Measurements from ENCODE around the gene XRCC4. TPM values are rescaled to one million over a fixed set of nuclear protein-coding genes. Genes with fewer than 3 reads are reported as not detected.
"Not testable (repeated sequence)": the region's sequence is repeated elsewhere in the genome, so short reads cannot be mapped to it uniquely, and the experiment has no call there.

The XRCC4 gene
- total RNA-seq, 2 donors from 2014 or later: 2.9 to 3.4 TPM

- peaks cover 2% of the 10 kb centered on the region for H3K4me1 Mint-ChIP-seq
- no peak for DNase-seq
- no peak for ATAC-seq
- H3K27me3 Mint-ChIP-seq: no peaks in the 10 kb centered on the region
- H3K4me3 Mint-ChIP-seq: no peak overlapping the region
- H3K27ac Mint-ChIP-seq: no peak overlapping the region
- peaks cover 2% of the 10 kb centered on the region for H3K36me3 Mint-ChIP-seq (ENCODE audit: low read depth)
- H3K9me3 ChIP-seq (ENCODE audit: control insufficient read depth, low read length, poor library complexity, severe bottlenecking): no peaks in the 10 kb centered on the region
Observed at GRCh38 chr5:83246071-83246470, 168.7 kb downstream of the XRCC4 start.

DNA sequence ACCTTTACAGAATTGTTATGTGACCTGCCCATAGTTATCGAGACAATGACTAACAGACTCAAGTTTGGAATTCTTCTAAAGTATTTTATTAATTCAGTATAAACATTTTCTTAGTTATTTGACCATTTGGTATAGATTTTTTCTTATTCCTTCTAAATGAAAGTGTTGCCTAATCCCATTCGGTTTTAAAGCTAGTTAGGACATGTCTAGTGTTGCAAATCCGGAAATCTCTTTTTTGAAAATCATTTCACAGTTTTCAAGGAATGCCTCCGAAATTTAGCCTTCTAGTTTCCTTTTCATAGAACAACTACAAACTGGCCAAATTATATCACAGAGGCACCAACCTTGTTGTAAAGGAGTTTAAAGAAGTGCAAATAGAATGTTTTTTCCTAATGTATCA lies 171.8 kb downstream of the XRCC4 start:
- no peaks in the 10 kb centered on the region for H3K9me3 ChIP-seq (ENCODE audit: control insufficient read depth, low read length, poor library complexity, severe bottlenecking)
- Mint-ChIP-seq H3K27me3 (no peaks in the 10 kb centered on the region), H3K27ac (no peak overlapping the region), H3K36me3 (ENCODE audit: low read depth) (no peaks in the 10 kb centered on the region), H3K4me1 (peaks cover under 1% of the 10 kb centered on the region), H3K4me3 (no peak overlapping the region)
- DNase-seq: no peak
- no peak for ATAC-seq

DNA sequence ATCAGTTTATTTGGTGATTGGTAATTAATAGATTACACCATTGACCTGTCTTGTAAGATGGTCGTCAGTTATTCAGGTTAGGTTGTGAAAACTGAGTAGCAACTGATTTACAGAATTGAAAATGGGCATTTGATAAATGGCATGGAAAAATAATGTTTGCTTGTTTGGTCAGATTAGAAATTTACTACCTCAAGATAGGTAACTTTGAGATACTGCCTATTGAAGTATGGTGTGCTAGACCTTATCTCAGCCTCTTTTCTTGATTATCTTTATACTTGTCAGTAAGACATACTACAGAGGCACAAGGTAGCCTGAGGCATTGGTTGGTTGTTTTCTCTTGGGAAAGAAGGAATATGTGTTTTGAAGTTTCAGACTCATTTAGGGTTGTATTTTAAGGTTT lies 174.5 kb downstream of the XRCC4 start:
- no peak overlapping the region for H3K4me3 Mint-ChIP-seq
- DNase-seq (no peak), ATAC-seq (no peak)
- H3K27me3 Mint-ChIP-seq: no peaks in the 10 kb centered on the region
- no peaks in the 10 kb centered on the region for H3K4me1 Mint-ChIP-seq
- no peak overlapping the region for H3K27ac Mint-ChIP-seq
- H3K36me3 Mint-ChIP-seq (ENCODE audit: low read depth): no peaks in the 10 kb centered on the region
- H3K9me3 ChIP-seq (ENCODE audit: control insufficient read depth, low read length, poor library complexity, severe bottlenecking): no peaks in the 10 kb centered on the region

DNA sequence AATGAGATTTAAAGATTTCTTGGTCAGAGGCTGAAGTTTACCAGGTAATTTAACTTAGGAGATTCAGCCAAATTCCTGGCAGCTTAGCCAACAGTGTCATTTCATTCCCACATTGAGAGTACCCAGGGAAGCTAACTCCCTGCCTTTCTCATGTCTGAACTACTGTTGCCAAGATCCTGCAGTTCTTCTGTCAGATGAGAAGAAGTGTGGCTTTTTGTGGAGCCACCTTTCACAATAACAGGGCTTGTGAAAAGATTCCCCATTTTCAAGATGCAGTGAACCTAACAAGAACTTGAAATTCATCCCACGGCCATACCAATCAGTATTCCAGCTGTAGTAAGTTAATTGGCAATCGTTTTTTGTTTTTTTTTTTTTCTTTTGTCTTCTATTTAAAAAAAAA lies 176.4 kb downstream of the XRCC4 start:
- Mint-ChIP-seq H3K4me1 (no peaks in the 10 kb centered on the region), H3K4me3 (no peak overlapping the region), H3K36me3 (ENCODE audit: low read depth) (no peaks in the 10 kb centered on the region), H3K27ac (no peak overlapping the region), H3K27me3 (no peaks in the 10 kb centered on the region)
- DNase-seq: no peak
- no peaks in the 10 kb centered on the region for H3K9me3 ChIP-seq (ENCODE audit: control insufficient read depth, low read length, poor library complexity, severe bottlenecking)
- no peak for ATAC-seq

DNA sequence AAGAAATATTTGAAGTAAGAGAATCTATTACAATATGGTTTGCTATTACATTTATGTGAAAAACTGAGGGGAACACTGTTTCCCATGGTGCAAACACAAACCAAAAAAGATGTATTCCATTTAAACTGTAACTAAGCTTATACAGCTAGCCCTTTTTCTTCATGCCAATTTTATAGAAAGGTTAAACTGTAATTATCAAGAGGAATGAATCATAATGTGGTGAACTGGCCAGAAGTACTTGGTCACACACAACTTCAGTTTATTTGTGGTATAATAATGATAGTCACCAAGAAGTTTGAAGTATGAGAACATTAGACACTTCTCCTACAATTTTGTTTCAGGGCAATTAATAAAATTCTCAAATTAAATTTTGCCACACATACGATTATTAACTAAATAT lies 177.9 kb downstream of the XRCC4 start:
- DNase-seq (no peak), ATAC-seq (no peak)
- no peaks in the 10 kb centered on the region for H3K9me3 ChIP-seq (ENCODE audit: control insufficient read depth, low read length, poor library complexity, severe bottlenecking)
- H3K4me3 Mint-ChIP-seq: no peak overlapping the region
- no peak overlapping the region for H3K27ac Mint-ChIP-seq
- no peaks in the 10 kb centered on the region for H3K4me1 Mint-ChIP-seq
- H3K36me3 Mint-ChIP-seq (ENCODE audit: low read depth): no peaks in the 10 kb centered on the region
- no peaks in the 10 kb centered on the region for H3K27me3 Mint-ChIP-seq

DNA sequence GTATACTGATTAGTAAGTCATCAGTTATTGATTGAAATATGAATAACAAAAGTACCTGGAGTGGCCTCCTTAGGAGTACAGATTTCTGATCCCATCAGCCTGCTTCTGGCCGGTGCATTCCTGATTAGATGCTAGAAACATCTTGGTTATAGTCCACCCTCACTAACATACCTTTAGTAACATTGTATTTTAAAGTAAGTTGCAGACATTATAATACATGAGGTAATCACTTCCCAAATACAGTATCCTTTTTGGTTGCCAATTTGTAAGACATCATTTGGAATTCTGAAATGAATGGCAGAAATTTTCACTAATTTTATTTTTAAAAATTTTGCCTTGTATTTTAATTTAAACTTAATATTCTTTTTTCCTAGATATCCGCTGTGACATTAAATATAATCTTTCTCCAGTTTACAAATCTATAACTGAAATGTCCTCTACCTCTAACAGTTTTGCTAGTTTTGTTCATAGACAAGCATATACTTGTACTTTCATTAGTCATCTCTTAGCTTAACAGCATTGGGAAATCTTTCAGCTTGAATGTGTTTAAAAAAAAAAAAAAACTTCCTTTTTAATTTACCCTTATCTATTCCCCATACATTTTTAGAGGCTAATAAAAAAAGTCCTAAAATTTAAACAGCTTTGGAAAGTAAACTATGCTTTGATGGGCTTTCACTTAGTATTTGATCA lies 178.9 kb downstream of the XRCC4 start:
- H3K4me3 Mint-ChIP-seq: no peak overlapping the region
- no peaks in the 10 kb centered on the region for H3K4me1 Mint-ChIP-seq
- H3K9me3 ChIP-seq (ENCODE audit: control insufficient read depth, low read length, poor library complexity, severe bottlenecking): no peaks in the 10 kb centered on the region
- no peaks in the 10 kb centered on the region for H3K36me3 Mint-ChIP-seq (ENCODE audit: low read depth)
- DNase-seq: no peak
- no peak for ATAC-seq
- no peak overlapping the region for H3K27ac Mint-ChIP-seq
- no peaks in the 10 kb centered on the region for H3K27me3 Mint-ChIP-seq

DNA sequence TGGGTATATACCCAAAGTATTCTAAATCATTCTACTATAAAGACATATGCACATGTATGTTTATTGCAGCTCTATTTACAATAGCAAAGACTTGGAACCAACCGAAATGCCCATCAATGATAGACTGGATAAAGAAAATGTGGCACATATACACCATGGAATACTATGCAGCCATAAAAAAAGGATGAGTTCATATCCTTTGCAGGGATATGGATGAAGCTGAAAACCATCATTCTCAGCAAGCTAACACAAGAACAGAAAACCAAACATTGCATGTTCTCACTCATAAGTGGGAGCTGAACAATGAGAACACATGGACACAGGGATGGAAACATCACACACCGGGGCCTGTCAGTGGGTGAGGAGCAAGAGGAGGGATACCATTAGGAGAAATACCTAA lies 180.3 kb downstream of the XRCC4 start:
- not testable (repeated sequence) for H3K27me3 Mint-ChIP-seq; DNase-seq; H3K4me1 Mint-ChIP-seq; H3K27ac Mint-ChIP-seq; ATAC-seq; H3K9me3 ChIP-seq (ENCODE audit: control insufficient read depth, low read length, poor library complexity, severe bottlenecking); H3K36me3 Mint-ChIP-seq (ENCODE audit: low read depth); H3K4me3 Mint-ChIP-seq

DNA sequence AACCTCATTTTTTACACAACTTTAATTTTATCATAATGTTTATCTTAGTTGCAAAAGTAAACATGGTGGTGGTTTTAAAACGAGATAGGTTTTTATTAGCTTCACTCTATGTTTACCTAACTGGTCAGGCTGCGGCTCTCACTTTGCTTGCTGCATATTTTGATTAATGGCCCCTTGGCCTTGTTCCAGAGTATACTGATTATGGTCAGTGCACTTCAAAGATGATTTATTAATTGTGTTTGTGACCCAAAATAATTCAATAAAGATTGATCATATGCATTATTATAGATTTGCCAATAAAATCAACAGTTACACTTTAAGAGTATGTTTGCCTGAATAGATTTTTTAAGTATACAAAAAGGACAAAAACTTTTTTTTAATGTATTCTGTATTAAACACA lies 188.0 kb downstream of the XRCC4 start:
- no peaks in the 10 kb centered on the region for H3K36me3 Mint-ChIP-seq (ENCODE audit: low read depth)
- DNase-seq (no peak), ATAC-seq (no peak)
- peaks cover 1% of the 10 kb centered on the region for H3K4me1 Mint-ChIP-seq
- H3K27me3 Mint-ChIP-seq: no peaks in the 10 kb centered on the region
- H3K9me3 ChIP-seq (ENCODE audit: control insufficient read depth, low read length, poor library complexity, severe bottlenecking): no peaks in the 10 kb centered on the region
- H3K27ac Mint-ChIP-seq: no peak overlapping the region
- H3K4me3 Mint-ChIP-seq: no peak overlapping the region

- Mint-ChIP-seq H3K27ac (no peak overlapping the region), H3K4me3 (no peak overlapping the region), H3K27me3 (no peaks in the 10 kb centered on the region), H3K36me3 (ENCODE audit: low read depth) (peaks cover 3% of the 10 kb centered on the region), H3K4me1 (peaks cover 2% of the 10 kb centered on the region)
- ATAC-seq (no peak), DNase-seq (no peak)
- H3K9me3 ChIP-seq (ENCODE audit: control insufficient read depth, low read length, poor library complexity, severe bottlenecking): no peaks in the 10 kb centered on the region
Observed at GRCh38 chr5:83270311-83270710, 193.0 kb downstream of the XRCC4 start.

DNA sequence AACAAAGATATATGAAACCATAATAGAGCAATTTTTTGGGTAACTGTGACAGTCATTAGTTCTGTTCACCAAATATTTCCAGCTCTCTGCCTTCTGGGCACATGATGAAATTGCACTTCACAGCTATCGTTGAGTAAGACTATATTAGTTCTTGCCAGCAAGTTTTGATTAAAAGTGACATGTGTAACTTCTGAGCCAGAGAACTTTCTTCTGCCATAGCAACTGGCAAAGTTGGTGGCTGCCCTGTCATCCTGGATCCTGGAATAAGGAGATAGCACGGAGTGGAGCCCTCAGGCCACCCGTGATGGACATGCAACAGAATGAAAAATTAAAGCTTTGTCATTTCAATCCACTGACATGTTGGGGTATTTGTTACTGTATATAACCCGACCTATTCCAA lies 199.8 kb downstream of the XRCC4 start:
- H3K9me3 ChIP-seq (ENCODE audit: control insufficient read depth, low read length, poor library complexity, severe bottlenecking): no peaks in the 10 kb centered on the region
- Mint-ChIP-seq H3K36me3 (ENCODE audit: low read depth) (peaks cover 3% of the 10 kb centered on the region), H3K4me3 (no peak overlapping the region), H3K4me1 (no peaks in the 10 kb centered on the region), H3K27ac (no peak overlapping the region), H3K27me3 (no peaks in the 10 kb centered on the region)
- ATAC-seq (no peak), DNase-seq (no peak)

DNA sequence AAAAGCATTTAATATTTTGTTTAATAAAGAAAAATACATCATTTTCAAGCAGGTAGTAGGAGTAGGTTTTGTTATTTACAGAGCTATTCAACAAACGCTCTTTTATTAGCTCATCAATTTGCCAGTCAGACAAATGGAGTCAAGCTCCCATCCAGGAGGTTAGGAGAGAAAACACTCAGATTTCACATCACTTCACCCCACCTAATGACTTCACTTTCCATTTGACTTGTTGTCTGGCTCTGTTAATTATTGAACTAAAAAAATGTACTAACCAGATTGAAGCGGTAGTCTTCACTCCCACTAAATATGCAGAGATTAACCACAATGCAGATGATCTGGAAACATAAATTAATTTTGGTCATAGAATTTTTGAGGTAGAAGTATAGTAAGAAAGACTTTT lies 200.6 kb downstream of the XRCC4 start:
- no peaks in the 10 kb centered on the region for H3K4me1 Mint-ChIP-seq
- DNase-seq (no peak), ATAC-seq (no peak)
- no peaks in the 10 kb centered on the region for H3K27me3 Mint-ChIP-seq
- H3K27ac Mint-ChIP-seq: no peak overlapping the region
- peaks cover 3% of the 10 kb centered on the region for H3K36me3 Mint-ChIP-seq (ENCODE audit: low read depth)
- H3K4me3 Mint-ChIP-seq: no peak overlapping the region
- H3K9me3 ChIP-seq (ENCODE audit: control insufficient read depth, low read length, poor library complexity, severe bottlenecking): no peaks in the 10 kb centered on the region

DNA sequence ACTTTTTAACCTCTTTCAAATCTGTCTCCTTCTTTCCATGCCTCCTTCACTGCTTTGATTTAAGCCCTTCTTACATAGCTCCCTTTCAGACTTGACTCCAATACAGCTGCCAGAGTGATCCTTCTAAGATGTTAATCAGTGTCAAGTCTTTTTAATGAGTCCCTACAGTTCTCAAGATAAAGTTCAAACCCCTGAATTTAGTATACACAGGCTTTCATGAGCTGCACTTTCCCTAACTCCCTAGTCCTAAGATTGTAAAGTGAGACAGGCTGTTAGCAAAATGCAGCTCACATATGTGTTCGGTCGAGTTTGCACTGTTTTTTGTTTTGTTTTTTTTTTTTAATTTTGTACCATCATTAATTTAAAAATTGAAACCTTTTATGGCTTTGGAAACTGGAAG lies 203.8 kb downstream of the XRCC4 start:
- Mint-ChIP-seq H3K36me3 (ENCODE audit: low read depth) (no peaks in the 10 kb centered on the region), H3K4me3 (no peak overlapping the region), H3K27me3 (no peaks in the 10 kb centered on the region), H3K27ac (no peak overlapping the region), H3K4me1 (no peaks in the 10 kb centered on the region)
- no peak for ATAC-seq
- H3K9me3 ChIP-seq (ENCODE audit: control insufficient read depth, low read length, poor library complexity, severe bottlenecking): no peaks in the 10 kb centered on the region
- no peak for DNase-seq

DNA sequence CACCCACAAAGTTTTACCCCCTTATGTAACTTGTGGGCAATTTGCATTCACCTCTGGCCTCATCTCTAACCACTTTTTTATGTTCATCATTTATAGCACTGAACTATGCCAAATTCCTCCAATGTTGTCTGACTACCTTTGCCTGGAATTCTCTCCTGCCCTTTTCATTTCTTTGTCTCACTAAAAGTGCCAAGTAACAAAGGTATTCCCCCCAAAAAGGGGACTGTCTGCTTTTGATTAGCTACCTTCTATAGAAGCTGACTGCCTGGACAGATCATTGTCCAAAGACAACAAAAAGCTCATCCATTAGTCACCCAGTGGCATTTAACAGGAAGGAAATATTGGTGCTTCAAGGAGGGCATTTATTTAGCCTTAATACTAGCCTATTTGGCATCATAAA lies 204.3 kb downstream of the XRCC4 start:
- H3K9me3 ChIP-seq (ENCODE audit: control insufficient read depth, low read length, poor library complexity, severe bottlenecking): no peaks in the 10 kb centered on the region
- no peaks in the 10 kb centered on the region for H3K4me1 Mint-ChIP-seq
- ATAC-seq: no peak

GRCh38 chr5:83283761-83284160 lies 206.4 kb downstream of the XRCC4 start:
- no peaks in the 10 kb centered on the region for H3K9me3 ChIP-seq (ENCODE audit: control insufficient read depth, low read length, poor library complexity, severe bottlenecking)
- no peak for DNase-seq
- H3K36me3 Mint-ChIP-seq (ENCODE audit: low read depth): no peaks in the 10 kb centered on the region
- no peaks in the 10 kb centered on the region for H3K27me3 Mint-ChIP-seq
- ATAC-seq: no peak
- H3K4me1 Mint-ChIP-seq: no peaks in the 10 kb centered on the region
- H3K4me3 Mint-ChIP-seq: no peak overlapping the region
- no peak overlapping the region for H3K27ac Mint-ChIP-seq

More for the DNA sequence above, 204.3 kb downstream of the XRCC4 start:
- H3K27ac Mint-ChIP-seq: no peak overlapping the region
- H3K27me3 Mint-ChIP-seq: no peaks in the 10 kb centered on the region
- H3K36me3 Mint-ChIP-seq (ENCODE audit: low read depth): no peaks in the 10 kb centered on the region
- no peak for DNase-seq
- no peak overlapping the region for H3K4me3 Mint-ChIP-seq

Measured in T-helper 17 cell (primary cell).